ENCODE data around the gene ATP8B3. TPM values are rescaled to one million over a fixed set of nuclear protein-coding genes. Genes with fewer than 3 reads are reported as not detected.
A peak's percentile ranks its signal among the peaks of the same experiment; 100 is the strongest.

Gene ATP8B3
- total and polyA plus RNA-seq, 8 donors: 0.89 to 2.5 (median 1.5) TPM

- DNase-seq: no peak
These were observed 31.0 kb upstream of the ATP8B3 start for GRCh38 chr19:1843116-1843515.

GRCh38 chr19:1841209-1841924 lies 29.3 kb upstream of the ATP8B3 start:
- intact Hi-C loops (cut with DNase I): no loop called here
- Histone ChIP-seq H3K27ac (peak overlapping the region; percentile 26 to 53), H3K27me3 (no peaks in the 10 kb centered on the region), H3K4me3 (peak overlapping the region in 1 of 2 donors; percentile 21), H3K9me3 (no peaks in the 10 kb centered on the region), H3K4me1 (peaks cover 2 to 89% of the 10 kb centered on the region in 2 donors), H3K36me3 (peaks cover 0 to 23% of the 10 kb centered on the region in 2 donors)
- TF ChIP-seq CTCF (IDR thresholded peaks at IDR 0.05): no peak
- ATAC-seq: no peak
- no peak for DNase-seq

More at GRCh38 chr19:1843116-1843515, 31.0 kb upstream of the ATP8B3 start:
- intact Hi-C loops (cut with DNase I): no loop called here
- Histone ChIP-seq H3K27me3 (no peaks in the 10 kb centered on the region), H3K36me3 (peaks cover 0 to 23% of the 10 kb centered on the region in 2 donors), H3K27ac (no peak overlapping the region), H3K4me1 (peaks cover 16 to 88% of the 10 kb centered on the region in 2 donors), H3K4me3 (no peak overlapping the region), H3K9me3 (no peaks in the 10 kb centered on the region)
- TF ChIP-seq CTCF (IDR thresholded peaks at IDR 0.05): no peak
- ATAC-seq: no peak

- Histone ChIP-seq H3K4me1 (peaks cover 0 to 82% of the 10 kb centered on the region in 2 donors), H3K4me3 (peak overlapping the region in 1 of 2 donors; percentile 21), H3K36me3 (peaks cover 0 to 21% of the 10 kb centered on the region in 2 donors), H3K9me3 (no peaks in the 10 kb centered on the region), H3K27ac (peak overlapping the region; percentile 26 to 67), H3K27me3 (no peaks in the 10 kb centered on the region)
- no peak for DNase-seq
- intact Hi-C loops (cut with DNase I): no loop called here
- no peak for TF ChIP-seq CTCF (IDR thresholded peaks at IDR 0.05)
- ATAC-seq: no peak
These were observed 28.6 kb upstream of the ATP8B3 start for GRCh38 chr19:1840541-1841115.

GRCh38 chr19:1839658-1840540 lies 27.8 kb upstream of the ATP8B3 start:
- no peak for TF ChIP-seq CTCF (IDR thresholded peaks at IDR 0.05)
- H3K4me1 ChIP-seq: peaks cover 0 to 74% of the 10 kb centered on the region in 2 donors

More at GRCh38 chr19:1839658-1840540, 27.8 kb upstream of the ATP8B3 start:
- ATAC-seq: no peak
- Histone ChIP-seq H3K4me3 (no peak overlapping the region), H3K36me3 (peaks cover 0 to 14% of the 10 kb centered on the region in 2 donors), H3K27me3 (no peaks in the 10 kb centered on the region), H3K27ac (peak overlapping the region; percentile 13 to 67), H3K9me3 (no peaks in the 10 kb centered on the region)
- DNase-seq: no peak
- intact Hi-C loops (cut with DNase I): no loop called here
